Stimulated activated CD4-positive, alpha-beta T cell treated with anti-CD3 and anti-CD28 coated beads, Interleukin-2, amount 100 ng/mL, for 48 hours (primary cell): ENCODE data around the gene NELFB.

ENCODE experiments used
- DNase-seq, 2 donors: peaks; one replicate each; pipeline ENCODE4 v3.0.0-alpha.2; 2020

NELFB gene

DNA sequence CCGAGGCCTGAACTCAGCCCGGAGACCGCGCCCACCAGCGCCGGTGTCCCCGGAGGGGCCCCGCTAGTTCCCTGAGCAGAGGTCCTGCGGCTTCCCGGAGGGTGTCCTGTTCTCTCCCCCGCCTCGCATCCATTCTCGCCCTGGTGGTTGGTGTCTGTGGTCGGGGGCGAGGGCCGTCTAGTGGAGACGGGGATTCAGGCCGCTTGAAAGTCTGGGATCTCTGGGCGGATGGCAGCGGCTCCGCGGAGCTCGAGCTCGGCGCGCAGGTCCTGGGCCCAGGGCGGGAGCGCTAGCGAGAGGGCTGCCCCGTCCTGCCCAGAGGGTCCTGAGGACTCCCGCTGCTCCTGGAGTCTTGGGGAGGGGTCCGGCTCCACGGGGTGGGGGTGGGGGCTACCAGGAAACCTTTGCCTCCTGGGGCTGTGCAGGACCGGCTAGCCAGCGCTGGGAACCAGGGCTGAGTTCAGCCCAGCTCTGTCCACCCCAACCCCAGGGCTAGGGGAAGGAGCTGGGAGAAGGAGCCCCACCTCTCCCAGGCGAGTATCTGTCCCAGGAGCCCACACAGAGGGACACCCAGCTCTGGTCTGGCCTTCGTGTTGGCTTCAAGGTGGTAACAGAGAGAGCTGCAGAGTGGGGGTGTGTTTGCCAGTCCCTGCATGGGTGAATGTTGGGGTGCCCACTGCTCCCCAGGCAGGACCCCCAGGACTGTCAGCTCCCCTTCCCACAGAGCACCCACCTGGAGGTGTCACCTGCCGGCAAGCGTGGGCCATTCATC, 26.4 kb downstream of the NELFB start:
- no peak for DNase-seq

DNA sequence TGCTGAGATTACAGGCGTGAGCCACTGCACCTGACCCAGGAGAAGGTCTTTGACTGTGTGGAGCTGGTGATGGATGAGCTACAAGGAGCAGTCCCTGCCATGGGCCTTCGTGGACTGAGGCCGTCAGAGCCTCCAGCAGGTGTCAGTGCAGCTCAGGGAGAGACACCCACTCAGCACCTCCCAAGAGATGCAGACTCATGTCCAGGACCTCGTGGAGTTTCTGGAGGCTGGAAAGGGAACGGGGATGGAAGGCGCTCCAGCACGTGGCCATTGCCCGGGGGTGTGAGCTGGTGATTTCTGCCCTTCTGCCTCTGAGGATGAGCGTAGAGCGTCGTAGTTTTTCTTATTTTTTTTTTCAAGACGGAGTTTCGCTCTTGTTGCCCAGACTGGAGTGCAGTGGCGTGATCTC, 31.9 kb downstream of the NELFB start:
- no peak for DNase-seq

DNA sequence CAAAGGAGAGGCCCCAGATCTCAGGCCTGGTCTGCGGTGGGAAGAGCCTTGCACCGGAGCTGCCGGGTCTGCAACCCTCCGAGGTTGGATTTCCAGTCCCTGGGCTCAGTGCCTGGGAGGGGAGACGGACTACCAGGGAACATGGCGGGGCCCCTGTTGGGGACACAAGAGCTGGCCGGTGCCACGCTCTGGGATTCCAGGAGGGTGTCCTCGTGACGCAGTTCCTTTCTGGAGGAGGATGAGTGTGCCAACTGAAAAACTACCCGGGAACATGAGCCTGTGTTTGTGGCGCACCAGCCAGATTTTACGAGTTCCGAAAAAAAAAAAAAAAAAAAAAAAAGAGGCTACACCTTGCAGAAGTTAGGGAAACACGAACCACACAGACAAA, 38.0 kb downstream of the NELFB start:
- no peak for DNase-seq

DNA sequence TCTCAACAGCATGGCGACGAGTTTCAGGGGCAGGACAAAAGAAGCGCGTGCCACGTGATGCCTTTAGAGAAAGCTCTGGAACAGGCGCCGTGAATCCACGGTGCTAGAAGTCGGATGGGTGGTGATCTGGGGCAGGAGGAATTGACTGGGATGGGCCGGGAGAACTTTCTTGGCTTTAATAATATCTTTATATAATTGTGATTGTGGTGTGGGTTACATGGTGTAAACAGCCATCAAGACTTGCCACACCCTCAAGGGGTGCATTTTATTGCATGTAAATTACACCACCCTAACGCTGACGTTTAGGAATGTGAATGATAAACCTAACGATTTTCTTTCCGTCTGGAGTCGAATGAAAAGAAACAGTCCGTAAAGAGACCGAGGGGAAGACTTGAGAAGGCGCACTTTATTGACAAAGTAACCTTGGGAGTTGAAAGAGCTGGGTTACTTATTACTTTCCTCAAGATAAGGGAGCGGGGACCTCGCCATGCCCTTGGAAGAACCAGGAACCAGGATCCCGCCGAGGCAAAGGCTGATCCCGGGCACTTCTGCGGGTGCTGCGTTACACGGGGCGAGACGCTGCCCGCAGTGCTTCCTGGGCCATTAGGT, 38.5 kb downstream of the NELFB start:
- DNase-seq: no peak

DNA sequence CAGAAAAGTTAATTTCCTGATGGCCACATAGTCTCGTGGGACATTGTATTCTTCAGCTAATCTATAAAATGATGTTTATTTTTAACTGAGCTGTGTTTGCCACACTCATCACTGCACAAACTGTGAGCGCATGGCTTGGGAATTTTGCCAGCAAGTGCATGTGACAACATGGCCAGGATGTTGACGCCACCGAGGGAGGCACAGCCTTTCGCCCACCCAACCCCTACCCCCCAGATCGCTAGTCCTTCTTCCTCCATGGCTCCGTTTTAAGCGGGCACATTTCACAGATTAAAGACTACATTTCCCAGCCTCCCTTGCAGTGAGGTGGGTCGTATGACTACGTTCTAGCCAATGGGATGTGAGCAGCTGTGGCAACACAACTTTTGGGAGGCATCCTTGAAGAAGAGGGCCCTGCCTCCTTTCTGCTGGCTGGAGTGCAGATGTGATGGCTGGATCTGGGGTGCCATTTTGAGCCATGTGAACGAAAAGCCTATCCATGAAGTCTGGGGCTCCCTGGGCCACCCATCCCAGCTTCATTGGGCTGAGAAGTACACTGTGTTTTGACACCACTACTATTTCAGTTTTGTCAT, 39.1 kb downstream of the NELFB start:
- DNase-seq: no peak

DNA sequence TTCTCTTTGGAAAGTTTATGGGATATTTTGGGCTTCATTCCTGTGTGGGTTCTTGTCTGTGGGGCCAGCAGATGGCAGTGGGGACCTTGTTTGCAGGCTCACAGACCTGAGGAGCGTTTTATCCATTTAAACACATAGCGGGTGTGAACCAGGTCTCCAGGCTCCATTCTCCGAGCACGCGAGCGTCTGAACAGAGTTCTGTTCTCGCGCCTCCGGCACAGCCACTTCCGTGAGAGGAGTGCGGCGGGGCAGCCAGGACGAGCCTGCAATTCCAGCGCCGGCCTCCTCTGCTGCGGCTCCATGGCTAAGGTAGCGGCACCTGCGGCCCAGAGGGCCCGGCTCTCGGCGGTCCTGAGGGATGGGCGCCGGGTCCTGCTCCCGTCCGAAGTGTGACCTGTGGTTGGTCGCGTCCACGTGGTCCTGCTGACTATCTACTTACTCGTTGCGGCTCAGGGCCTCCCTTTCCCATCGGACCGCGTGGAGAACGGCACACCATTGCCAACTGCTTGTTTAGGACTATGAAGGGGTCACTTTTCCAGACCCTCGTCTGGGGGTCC, 39.6 kb downstream of the NELFB start:
- DNase-seq: no peak

GRCh38 chr9:137295238-137295811, 40.2 kb downstream of the NELFB start:
- DNase-seq: peak; percentile 50 to 63

DNA sequence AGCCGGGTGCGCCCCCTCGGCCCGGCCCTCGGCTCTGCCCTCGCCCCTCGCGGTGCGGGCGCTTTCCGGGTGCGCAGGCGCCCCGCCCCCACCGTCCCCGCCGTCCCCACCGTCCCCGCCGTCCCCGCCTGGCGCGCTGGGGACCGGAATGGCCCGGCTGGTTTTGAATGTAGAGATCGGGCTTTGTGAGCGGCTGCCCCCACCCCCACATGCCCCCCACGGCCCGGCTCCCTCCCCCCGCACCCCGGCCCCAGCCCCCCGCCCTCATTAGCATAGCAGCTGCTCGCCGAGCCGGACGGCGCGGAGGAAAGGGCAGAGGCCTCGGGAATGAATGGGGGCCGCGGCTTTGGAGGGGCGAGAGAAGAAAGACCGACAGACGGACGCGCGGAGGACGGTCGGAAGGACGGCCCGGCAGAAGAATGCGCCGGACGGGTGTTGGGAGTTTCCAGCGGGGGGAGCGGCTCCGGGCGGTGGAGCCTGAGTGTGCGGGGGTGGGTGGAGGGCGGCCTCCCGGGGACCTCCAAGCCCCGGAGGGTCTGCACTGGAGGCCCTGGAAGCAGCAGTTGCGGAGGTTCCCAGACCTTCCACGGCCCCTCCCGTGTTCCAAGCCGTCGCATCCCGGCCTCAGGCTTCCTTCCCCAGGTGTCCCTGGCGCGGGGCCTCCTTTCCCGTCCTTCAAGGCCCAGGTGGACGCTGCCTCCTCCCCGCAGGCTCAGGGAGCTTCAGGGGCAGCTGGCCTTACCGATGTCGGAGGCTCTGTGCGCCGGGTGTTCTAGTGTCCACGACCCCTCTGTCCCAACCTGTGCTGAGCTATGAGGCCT, 40.9 kb downstream of the NELFB start:
- no peak for DNase-seq

GRCh38 chr9:137296670-137297664, 41.8 kb downstream of the NELFB start:
- DNase-seq: no peak

DNA sequence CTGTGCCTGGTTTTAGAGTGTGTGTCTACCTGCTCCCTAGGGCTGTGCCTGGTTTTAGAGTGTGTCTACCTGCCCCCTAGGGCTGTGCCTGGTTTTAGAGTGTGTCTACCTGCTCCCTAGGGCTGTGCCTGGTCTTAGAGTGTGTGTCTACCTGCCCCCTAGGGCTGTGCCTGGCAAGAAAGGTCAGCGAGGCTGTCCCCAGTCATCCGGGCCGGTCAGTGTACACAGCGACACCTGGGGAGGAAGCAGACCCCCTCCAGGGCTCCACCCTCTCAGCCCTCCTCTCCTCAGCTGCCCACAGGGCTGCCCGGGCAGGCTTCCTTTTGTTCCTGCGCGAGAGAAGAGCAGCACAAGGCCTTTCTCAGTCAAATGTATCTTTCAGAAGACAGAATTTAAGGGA, 42.8 kb downstream of the NELFB start:
- DNase-seq: no peak

GRCh38 chr9:137298401-137299202, 43.5 kb downstream of the NELFB start:
- DNase-seq: no peak

DNA sequence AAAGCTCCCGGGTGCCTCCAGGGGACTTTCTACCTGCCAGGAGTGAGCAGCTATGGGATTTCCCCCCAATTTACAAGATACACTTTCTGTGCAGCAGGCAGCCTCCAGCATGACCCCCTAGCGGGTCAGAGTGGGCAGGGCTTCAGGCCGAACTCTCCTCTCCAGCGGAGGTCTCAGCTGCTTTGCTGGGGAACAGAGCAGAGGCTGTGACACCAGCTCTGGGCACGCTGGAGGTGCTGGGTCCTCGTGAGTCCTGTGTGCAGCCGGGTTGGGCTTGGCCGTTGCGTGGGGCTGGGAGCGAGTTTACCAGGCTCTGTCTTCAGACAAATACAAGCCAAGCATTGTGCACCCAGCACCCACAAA, 44.1 kb downstream of the NELFB start:
- DNase-seq: no peak

- DNase-seq: no peak
Measured at GRCh38 chr9:137299938-137300337, 44.8 kb downstream of the NELFB start.

DNA sequence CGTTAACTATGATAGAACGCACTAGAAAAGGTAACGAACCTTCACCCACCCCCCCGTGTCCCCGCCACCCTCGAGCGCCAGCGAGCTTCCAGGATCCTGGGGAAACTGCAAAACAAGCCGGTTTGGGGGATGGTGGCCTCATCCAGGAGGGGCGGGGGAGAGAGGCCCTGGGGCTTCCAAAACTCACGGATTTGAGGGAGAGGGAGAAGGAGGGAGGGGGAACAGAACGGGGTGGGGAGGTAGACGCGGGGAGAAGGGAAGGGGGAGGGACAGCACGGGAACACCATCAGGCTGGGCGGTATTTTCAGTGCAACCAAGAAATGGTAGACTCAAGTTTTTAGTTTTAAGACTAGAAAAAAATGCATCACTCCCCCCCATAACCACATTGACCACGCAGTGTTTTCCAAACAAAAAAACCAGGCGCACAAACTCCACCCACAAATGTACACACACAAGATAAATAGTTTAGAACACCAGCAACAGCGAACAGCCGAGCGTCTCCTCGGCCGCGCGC, 45.5 kb downstream of the NELFB start:
- DNase-seq: no peak

- DNase-seq: no peak
Measured at GRCh38 chr9:137301081-137301947, 46.2 kb downstream of the NELFB start.

GRCh38 chr9:137302118-137302448, 47.0 kb downstream of the NELFB start, which contains the start of gene NRARP:
Gene NRARP, minus strand, starts transcription at chr9:137302271. Its CDS starts 343 bp downstream, at chr9:137301928.
- DNase-seq: peak; percentile 89 to 96

- peak in 1 of 2 donors; percentile 37 for DNase-seq
Measured at GRCh38 chr9:137302449-137303150, 47.5 kb downstream of the NELFB start.

GRCh38 chr9:137303151-137303892, 48.2 kb downstream of the NELFB start:
- DNase-seq: no peak
